GM21529 (cell line): Measurements from ENCODE around the gene PUDP.
"Not testable (repeated sequence)": the region's sequence is repeated elsewhere in the genome, so short reads cannot be mapped to it uniquely, and the experiment has no call there.

Experiments used
- ATAC-seq: cut with Tn5 transposase; IDR thresholded peaks from one replicate; pipeline ENCODE4 v1.9.1; 2021; ENCODE audit not compliant: unreplicated experiment

The PUDP gene

GRCh38 chrX:7045238-7045955 is 102.6 kb downstream of the PUDP start:
- no peak for ATAC-seq

GRCh38 chrX:7043796-7044433 is 104.0 kb downstream of the PUDP start:
- not testable (repeated sequence) for ATAC-seq

- no peak for ATAC-seq
These were observed 119.7 kb downstream of the PUDP start for GRCh38 chrX:7028246-7028645.

DNA sequence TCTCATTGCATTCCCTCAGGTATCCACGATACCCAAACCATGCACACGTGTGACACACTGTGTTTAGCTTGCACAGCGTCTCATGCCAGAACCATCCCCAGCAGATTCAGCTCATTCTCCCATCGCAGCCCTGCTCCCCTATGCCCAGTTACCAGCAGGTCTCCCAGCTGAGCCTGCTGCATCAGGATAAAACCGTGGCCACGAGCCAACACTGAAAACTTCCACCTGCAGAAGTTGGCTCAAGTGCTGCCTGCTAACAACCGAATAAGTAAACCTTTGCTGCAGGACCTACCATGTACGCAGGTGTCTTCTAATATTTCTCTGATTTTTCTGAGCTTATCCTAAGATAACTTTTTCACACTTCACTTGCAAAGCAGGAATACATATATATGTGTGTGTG is 120.9 kb downstream of the PUDP start:
- no peak for ATAC-seq

DNA sequence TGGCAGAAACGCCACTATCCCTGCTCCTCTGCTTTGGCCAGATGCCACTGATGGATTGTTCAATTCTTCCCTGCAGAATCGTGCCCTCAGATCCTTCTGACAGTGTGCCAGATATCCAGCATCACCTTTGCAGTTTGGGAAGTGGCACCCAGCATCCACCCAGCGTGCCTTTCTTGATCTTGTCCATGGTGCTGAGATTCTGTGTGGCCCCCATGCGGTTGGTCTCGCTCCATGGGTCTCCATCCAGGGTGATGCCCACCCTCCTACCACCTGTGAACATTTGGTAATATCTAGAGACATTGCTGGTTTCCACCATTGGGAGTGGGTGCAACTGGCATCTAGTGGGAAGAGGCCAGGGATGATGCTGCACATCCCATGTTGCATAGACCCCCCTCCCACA is 121.6 kb downstream of the PUDP start:
- ATAC-seq = not testable (repeated sequence)

- no peak for ATAC-seq
These were observed 122.5 kb downstream of the PUDP start for GRCh38 chrX:7025471-7025870.

- no peak for ATAC-seq
These were observed 123.1 kb downstream of the PUDP start for GRCh38 chrX:7024850-7025249.

- ATAC-seq = not testable (repeated sequence)
These were observed 125.0 kb downstream of the PUDP start for GRCh38 chrX:7022996-7023395.

- ATAC-seq = no peak
These were observed 126.0 kb downstream of the PUDP start for GRCh38 chrX:7021991-7022390.

GRCh38 chrX:7019555-7019954 is 128.4 kb downstream of the PUDP start:
- ATAC-seq = no peak

DNA sequence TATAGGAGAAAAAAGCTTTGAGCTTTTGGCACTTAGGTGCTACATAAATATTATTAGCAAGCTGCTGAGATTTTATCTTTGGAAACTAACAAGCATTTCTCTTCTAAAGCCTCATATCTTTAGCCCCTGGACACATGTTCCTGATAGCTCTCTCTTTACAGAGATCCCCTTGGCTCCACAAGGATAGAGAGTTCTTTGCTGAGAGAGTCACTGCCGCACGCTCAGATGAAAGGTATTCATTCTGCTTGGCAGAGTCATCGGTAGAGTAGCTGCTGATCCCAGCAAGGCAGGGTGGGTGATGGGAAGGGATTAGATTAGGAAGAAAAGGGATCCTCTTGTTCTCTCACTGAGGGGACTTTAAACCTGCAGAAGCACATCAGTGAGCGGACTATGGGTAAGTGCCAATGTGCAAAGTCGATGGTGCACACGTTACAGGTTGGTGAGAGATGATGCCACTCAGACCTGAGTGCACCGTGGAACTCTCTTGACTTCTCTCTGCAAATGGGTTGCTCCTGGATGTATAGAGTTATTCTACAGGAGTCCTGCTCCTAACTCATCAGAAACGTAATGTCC is 135.6 kb downstream of the PUDP start:
- not testable (repeated sequence) for ATAC-seq

DNA sequence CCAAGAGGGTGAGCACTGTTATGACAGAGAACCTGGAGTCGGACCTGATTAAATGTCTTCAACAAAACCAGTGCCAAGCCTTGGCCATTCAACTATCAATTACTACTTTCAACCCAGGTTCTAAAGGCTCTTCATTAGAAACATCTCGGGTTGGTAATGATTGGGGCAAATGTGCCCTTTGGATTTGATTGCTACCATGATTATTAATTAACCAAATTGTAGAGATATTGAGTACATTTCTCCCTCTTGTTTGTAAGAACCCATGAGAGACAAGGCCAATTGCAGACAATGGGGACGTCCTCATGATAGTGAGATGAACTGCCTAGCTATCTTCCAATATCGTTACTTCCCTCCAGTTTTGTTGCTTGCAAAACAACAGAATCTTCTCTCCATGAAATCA is 137.1 kb downstream of the PUDP start:
- ATAC-seq = not testable (repeated sequence)

- ATAC-seq = not testable (repeated sequence)
These were observed 140.6 kb downstream of the PUDP start for GRCh38 chrX:7007328-7007727.
